Retinal pigment epithelial cell (primary cell): ENCODE results near the gene GRID1.

Experiments used
- DNase-seq: peaks from one replicate; pipeline ENCODE4 v3.0.0-alpha.2; 2010; ENCODE audit warnings: low read depth
- H3K4me3 ChIP-seq: 2 replicates; pipeline ENCODE4 v1.5.1; 2011; ENCODE audit warnings: mild to moderate bottlenecking, low read length, control low read depth, moderate library complexity
- TF ChIP-seq, protein P1 (sequence below): conservative IDR thresholded peaks from 2 replicates; pipeline ENCODE4 v1.5.1; 2011; ENCODE audit warnings: low read depth, low read length, control low read depth, inconsistent platforms

Gene GRID1

DNA sequence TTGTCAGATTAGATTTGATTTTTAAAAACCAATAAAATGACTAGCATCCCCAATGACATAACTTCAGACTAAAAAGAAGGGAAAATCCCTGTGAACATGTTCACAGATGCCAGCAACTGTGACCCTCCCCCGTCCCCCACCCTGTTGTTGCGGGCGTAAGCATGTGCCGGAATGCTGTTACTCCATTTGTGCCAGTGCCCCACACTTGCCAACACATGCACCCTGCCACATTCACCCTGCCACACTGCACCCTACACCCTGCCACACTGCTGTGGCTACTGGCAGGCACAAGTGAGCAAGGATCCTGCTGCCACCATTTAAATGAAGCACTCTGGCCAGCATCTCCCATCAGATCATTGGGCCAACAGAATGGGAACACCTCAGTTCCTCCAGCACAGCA, 540.2 kb downstream of the GRID1 start:
- DNase-seq, result no peak
- TF ChIP-seq, protein P1, sequence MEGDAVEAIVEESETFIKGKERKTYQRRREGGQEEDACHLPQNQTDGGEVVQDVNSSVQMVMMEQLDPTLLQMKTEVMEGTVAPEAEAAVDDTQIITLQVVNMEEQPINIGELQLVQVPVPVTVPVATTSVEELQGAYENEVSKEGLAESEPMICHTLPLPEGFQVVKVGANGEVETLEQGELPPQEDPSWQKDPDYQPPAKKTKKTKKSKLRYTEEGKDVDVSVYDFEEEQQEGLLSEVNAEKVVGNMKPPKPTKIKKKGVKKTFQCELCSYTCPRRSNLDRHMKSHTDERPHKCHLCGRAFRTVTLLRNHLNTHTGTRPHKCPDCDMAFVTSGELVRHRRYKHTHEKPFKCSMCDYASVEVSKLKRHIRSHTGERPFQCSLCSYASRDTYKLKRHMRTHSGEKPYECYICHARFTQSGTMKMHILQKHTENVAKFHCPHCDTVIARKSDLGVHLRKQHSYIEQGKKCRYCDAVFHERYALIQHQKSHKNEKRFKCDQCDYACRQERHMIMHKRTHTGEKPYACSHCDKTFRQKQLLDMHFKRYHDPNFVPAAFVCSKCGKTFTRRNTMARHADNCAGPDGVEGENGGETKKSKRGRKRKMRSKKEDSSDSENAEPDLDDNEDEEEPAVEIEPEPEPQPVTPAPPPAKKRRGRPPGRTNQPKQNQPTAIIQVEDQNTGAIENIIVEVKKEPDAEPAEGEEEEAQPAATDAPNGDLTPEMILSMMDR, result no peak
- H3K4me3 ChIP-seq, result no peak overlapping the region

- no peak overlapping the region for H3K4me3 ChIP-seq
- DNase-seq, result no peak
- TF ChIP-seq, protein P1, result no peak
Observed at GRCh38 chr10:85811405-85811804, 555.2 kb downstream of the GRID1 start.

- H3K4me3 ChIP-seq, result no peak overlapping the region
- TF ChIP-seq, protein P1, result no peak
- no peak for DNase-seq
Observed at GRCh38 chr10:85810674-85811073, 555.9 kb downstream of the GRID1 start.

- TF ChIP-seq, protein P1, result no peak
Observed at GRCh38 chr10:85795460-85795859, 571.1 kb downstream of the GRID1 start.

GRCh38 chr10:85794553-85794952, 572.0 kb downstream of the GRID1 start:
- TF ChIP-seq, protein P1, result no peak
- DNase-seq, result no peak
- H3K4me3 ChIP-seq, result no peak overlapping the region

More at GRCh38 chr10:85795460-85795859, 571.1 kb downstream of the GRID1 start:
- H3K4me3 ChIP-seq, result no peak overlapping the region
- no peak for DNase-seq

DNA sequence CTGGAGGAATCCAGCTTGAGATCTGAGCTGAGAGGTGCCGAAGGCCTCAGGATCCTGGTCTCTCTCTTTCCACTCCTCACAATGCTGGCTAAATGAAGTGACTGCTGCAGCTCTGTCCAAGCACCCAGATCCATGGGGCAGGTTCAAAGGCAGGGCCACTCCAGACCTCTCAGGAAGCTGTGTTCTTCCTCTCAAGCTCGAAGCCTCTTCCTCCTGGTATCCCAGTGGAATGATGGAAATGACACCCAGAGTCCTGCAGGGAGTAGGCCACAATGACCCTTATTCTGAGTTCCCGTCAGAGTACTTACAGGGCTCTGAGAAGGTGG, 574.1 kb downstream of the GRID1 start:
- TF ChIP-seq, protein P1, result no peak
- DNase-seq, result no peak

DNA sequence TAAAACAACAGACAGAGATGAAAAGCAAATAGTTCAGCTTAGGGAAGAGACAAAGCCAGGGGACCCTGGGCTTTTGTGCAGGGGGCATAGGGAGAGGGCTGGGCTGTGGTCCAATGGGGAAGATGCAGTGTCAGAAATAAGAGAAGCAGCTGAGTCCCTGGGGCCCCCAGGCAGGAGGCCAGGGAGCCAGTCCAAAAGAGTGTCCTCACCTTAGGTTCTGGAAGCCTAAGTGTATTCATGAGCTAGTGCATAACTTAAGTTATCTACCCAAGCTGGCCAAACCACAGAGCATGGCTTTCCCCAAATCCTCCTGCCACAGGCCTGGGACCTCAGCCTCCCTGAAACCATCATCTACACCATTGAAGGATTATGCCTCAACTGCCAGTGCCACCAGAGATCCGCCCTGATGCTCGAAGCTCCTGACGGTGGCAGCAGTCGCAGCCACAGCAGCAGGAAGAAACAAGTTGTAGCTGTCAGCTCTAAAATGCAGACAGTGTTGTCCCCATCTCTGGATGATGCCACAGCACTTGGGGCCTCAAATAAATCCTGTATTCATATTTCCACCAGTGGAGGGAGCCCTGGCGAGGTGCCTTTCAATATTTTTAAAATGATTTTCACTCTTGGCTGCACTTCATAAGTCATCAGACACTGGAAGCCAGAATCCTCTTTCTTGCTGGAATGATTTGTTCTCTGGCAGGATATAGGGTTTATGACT, 574.6 kb downstream of the GRID1 start:
- H3K4me3 ChIP-seq, result no peak overlapping the region
- no peak for DNase-seq
- TF ChIP-seq, protein P1, result no peak

More for the DNA sequence above, 574.1 kb downstream of the GRID1 start:
- H3K4me3 ChIP-seq, result no peak overlapping the region
